Activated CD4-positive, alpha-beta T cell treated with anti-CD3 and anti-CD28 coated beads for 1 hour (primary cell): ENCODE data around the gene RORC.
"Not testable (repeated sequence)": the region's sequence is repeated elsewhere in the genome, so short reads cannot be mapped to it uniquely, and the experiment has no call there.

Source experiments
- DNase-seq: peaks from one replicate; pipeline ENCODE4 v3.0.0-alpha.2; 2020

RORC gene

DNA sequence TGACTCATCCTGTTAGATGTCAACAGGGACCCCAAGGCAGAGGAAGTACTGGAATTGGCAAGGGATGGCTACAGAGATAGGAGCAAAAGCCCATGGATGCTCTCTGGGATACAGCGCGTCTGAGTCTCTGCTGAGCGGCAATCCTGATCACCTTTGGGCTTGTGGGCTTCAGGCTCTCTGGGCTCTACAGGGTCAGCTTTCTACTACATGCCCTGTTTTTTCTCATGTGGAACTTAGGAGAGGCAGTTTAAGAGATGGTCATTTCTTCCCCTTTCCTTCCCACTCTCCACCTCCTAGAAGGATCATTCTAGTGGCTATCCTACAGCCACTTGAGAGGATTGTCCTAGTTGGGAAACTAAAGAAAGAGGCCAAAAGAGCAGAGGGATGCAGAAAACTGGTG is 27.7 kb downstream of the RORC start:
- DNase-seq: no peak

DNA sequence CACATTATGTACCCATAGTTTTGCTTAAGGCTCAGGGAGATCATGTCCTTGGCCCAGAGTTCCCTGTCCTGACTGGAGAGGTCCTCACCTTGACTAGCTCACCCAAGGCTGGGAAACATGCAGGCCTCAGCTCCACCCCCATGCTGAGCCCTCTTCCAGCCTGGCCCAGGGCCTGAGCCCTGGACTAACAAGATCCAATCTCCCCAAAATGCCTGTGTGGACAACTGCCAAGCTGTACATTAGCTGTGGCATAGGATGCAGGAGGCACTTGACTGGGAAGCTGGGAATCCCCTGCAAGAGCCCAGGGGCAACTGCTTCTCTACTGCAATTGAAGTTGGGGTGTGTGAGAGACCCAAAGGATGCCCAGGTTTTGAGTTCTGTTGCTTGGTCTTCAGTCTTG is 28.4 kb downstream of the RORC start:
- DNase-seq: no peak

- DNase-seq: no peak
These were observed 29.2 kb downstream of the RORC start for GRCh38 chr1:151802372-151802771.

- no peak for DNase-seq
These were observed 29.8 kb downstream of the RORC start for GRCh38 chr1:151801846-151802245.

DNA sequence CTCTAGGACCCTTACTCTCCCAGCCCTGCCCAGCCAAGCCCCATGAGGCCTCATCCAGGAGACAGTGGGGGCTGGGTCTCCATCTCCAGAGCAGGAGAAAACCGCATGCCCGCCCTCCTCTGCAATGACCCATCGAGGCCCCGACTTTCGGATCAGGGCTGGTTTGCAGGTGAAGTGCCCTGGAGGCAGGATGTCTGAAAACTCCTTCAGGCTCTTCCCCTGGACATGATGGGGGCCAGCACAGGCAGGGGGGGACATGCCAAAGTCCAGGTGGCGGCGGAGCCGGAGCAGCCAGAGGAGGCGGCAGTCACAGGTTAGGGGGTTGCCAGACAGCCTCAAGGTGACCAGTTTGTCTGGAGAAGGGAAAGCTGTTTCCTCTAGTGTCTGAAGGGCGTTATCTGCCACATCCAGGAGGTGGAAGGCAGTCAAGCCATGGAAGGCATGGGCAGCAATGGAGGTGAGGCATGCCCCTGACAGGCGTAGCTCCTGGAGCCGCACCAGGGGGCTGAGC is 30.2 kb downstream of the RORC start:
- no peak for DNase-seq

- DNase-seq: no peak
These were observed 30.8 kb downstream of the RORC start for GRCh38 chr1:151800830-151801229.

- no peak for DNase-seq
These were observed 32.2 kb downstream of the RORC start for GRCh38 chr1:151799179-151800022.

- no peak for DNase-seq
These were observed 33.0 kb downstream of the RORC start for GRCh38 chr1:151798571-151798970.

- DNase-seq: no peak
These were observed 40.5 kb downstream of the RORC start for GRCh38 chr1:151790940-151791651.

DNA sequence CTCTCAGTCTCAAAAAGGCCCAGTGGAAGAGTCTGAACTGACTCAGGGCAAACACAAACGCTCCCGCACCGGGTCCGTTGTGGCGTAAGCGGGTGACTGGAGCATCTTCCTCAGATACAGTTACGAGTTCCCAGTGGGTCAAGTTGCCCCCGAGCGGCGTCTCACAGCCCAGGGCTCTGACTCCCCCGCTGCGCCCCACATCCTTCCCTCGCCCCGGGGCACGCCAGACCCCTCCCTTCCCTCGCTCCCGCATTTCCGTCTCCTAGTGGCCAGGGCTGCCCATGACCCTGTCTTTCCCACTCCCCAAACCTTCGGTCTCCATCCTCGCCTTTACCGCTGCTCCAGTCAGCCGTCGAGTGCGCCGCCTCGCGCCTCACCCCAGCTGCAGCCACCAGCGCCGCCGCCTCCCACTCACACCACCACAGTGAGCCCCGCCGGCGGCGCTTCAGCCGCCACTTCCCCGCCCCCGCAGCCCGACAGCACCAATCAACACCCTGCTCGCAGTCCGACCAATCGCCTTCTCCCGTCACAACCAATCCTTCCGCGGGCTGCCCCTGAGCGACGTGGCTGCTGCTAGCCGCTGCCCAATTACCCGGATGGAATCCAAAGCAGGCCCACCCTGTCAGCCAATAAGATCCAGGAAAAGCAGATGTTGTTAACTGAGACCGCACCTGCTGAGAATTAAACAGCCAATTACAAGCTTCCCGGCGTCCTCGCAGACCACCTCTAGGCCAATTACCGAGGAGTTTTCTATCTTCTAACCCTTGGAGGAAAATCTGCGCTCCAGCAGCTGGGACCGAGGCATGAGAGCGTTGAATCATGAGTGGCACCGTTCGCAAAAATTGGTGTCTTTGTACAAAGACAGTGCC is 41.3 kb downstream of the RORC start, which contains the start of gene TDRKH:
TDRKH (minus strand) TSS at position 430 of the 869 bp plus-strand sequence. CDS start 7,478 bp downstream, outside the sequence.
- DNase-seq: peak; percentile 97

DNA sequence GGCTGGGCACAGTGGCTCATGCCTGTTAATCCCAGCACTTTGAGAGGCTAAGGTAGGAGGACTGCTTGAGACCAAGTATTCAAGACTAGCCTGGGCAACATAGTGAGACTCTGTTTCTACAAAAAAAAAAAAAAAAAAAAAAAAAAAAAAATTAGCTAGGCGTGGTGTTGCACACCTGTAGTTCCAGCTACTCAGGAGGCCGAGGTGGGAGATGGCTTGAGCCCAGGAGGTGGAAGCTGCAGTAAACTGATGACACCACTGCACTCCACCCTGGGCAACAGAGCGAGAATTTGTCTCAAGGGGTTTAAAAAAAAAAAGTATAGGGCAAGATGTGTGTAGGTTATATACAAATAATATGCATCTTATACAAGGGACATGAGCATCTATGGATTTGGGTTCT is 43.9 kb downstream of the RORC start:
- DNase-seq: no peak

DNA sequence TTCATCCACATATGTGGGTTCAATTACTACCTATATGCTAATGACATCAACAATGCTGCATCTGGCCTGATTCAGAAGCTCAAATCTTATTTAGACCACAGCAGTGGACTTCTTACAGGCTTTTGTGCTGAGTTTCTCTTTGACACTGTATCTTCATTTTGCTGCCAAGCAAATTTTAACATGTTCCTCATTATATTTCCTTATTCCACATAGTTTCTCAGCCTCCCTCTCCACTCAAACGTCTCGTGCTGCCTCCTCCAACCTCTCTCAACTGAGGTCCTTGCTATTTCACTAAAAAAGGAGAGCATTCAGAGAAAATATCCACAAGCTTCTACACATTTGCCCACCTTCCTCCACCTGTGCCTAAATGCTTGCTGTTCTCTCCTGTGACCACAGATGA is 47.8 kb downstream of the RORC start:
- no peak for DNase-seq

GRCh38 chr1:151782741-151783140 is 48.9 kb downstream of the RORC start:
- DNase-seq: no peak

DNA sequence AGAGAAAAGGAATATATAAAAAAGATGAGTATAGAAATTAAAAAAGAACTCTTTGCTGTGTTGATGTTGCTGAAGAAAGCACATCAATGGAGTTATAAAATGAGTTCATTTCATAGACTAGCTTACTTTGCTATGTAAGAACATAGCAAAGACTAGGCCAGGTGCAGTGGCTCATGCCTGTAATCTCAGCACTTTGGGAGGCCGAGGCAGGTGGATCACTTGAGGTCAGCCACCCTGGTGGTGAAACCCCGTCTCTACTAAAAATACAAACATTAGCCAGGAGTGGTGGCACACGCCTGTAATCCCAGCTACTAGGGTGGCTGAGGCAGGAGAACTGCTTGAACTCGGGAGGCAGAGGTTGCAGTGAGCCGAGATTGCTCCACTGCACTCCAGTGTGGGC is 49.6 kb downstream of the RORC start:
- not testable (repeated sequence) for DNase-seq

GRCh38 chr1:151780736-151781135 is 50.9 kb downstream of the RORC start:
- not testable (repeated sequence) for DNase-seq

GRCh38 chr1:151779852-151780251 is 51.8 kb downstream of the RORC start:
- DNase-seq: no peak

- DNase-seq: no peak
These were observed 54.3 kb downstream of the RORC start for GRCh38 chr1:151777317-151777716.

DNA sequence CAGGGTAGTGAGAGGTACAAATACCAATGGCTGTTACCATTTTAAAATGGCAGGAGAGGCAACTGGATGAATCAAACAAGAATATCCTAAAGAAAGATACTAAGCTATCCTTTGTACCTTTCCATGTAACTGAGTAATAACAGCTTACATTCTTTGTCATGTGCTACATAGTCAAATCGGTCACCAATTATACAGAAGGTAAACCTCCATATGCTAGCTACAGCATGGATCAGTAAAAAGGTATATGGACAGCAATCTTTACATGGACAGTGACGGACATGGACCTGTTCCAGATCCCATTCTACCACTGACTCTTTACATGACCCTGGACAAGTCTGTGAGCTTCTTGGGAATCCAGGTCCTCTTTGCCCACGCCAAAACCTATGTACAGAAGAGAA is 54.9 kb downstream of the RORC start:
- DNase-seq: no peak

- no peak for DNase-seq
These were observed 55.5 kb downstream of the RORC start for GRCh38 chr1:151775894-151776664.

DNA sequence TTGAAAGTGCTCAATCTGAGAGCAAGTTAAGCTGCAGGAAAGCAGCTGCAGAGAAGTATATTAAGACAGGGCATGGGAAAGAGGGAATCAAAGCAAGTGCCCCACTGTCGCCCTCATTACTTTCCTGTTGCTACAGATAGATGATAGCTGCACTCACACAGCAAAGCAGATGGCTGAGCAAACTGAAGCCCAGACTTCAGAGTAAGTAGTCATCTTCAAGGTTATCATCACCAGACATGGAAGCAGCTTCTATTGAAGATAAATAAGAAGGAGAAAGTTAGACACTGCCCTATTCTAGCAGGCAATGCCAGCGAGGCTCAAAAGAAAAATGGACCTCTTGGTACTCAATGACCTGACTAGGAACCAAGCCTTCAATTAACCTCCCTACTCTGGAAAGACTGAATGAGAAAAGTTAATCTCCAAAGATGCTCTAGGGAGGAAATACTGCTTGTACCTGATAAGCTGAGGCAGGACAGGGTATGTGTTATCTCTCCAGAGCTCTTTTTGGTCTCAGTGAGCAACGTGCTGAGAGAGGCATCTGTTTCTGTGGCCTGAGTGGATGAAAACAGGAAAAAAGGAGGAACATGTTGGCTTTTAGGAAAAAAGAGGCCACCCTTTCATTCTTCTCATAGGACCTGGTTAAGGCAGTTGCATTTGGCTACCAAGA is 57.2 kb downstream of the RORC start:
- DNase-seq: no peak

GRCh38 chr1:151773702-151774101 is 57.9 kb downstream of the RORC start:
- DNase-seq: no peak

DNA sequence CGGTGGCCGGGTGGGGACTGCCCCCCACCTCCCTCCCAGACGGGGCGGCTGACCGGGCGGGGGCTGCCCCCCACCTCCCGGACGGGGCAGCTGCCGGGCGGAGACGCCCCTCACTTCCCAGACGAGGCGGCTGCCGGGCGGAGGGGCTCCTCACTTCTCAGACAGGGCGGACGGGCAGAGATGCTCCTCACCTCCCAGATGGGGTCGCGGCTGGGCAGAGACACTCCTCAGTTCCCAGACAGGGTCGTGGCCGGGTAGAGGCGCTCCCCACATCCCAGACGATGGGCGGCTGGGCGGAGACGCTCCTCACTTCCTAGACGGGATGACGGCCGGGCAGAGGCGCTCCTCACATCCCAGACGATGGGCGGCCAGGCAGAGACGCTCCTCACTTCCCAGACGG is 62.3 kb downstream of the RORC start:
- DNase-seq: not testable (repeated sequence)
